ENCODE results near the gene TGFBI. TPM values are rescaled to one million over a fixed set of nuclear protein-coding genes. Genes with fewer than 3 reads are reported as not detected.
"Not testable (repeated sequence)": the region's sequence is repeated elsewhere in the genome, so short reads cannot be mapped to it uniquely, and the experiment has no call there.

TGFBI gene
- total and polyA plus RNA-seq, 9 donors, result 164 to 351 (median 213) TPM

- no peak for DNase-seq
- Histone ChIP-seq H3K27ac (ENCODE audit: low read length) (no peak overlapping the region), H3K9me3 (replicated peaks; ENCODE audit: control insufficient read depth, low read depth, low read length) (peaks cover 3% of the 10 kb centered on the region), H3K36me3 (ENCODE audit: control insufficient read depth, insufficient read depth, low read length) (peaks cover 27% of the 10 kb centered on the region), H3K27me3 (ENCODE audit: control insufficient read depth, insufficient read depth, low read length) (no peaks in the 10 kb centered on the region), H3K4me3 (ENCODE audit: low read length) (no peak overlapping the region), H3K4me1 (ENCODE audit: control insufficient read depth, insufficient read depth, low read length) (peaks cover 45% of the 10 kb centered on the region)
- 61% methylated on average over 3 of the region's 4 CpGs for WGBS (ENCODE audit: insufficient coverage)
Measured at GRCh38 chr5:136040746-136041415, 12.1 kb downstream of the TGFBI start.

- Histone ChIP-seq H3K27ac (ENCODE audit: low read length) (no peak overlapping the region), H3K9me3 (replicated peaks; ENCODE audit: control insufficient read depth, low read depth, low read length) (peaks cover 3% of the 10 kb centered on the region), H3K27me3 (ENCODE audit: control insufficient read depth, insufficient read depth, low read length) (no peaks in the 10 kb centered on the region), H3K36me3 (ENCODE audit: control insufficient read depth, insufficient read depth, low read length) (peaks cover 35% of the 10 kb centered on the region), H3K4me1 (ENCODE audit: control insufficient read depth, insufficient read depth, low read length) (peaks cover 36% of the 10 kb centered on the region), H3K4me3 (ENCODE audit: low read length) (no peak overlapping the region)
- DNase-seq, result no peak
- no CpG with 5 or more reads among the region's 1 CpG for WGBS (ENCODE audit: insufficient coverage)
Measured at GRCh38 chr5:136042156-136042555, 13.4 kb downstream of the TGFBI start.

- Histone ChIP-seq H3K4me3 (ENCODE audit: low read length) (no peak overlapping the region), H3K36me3 (ENCODE audit: control insufficient read depth, insufficient read depth, low read length) (peaks cover 40% of the 10 kb centered on the region), H3K27ac (ENCODE audit: low read length) (no peak overlapping the region), H3K9me3 (replicated peaks; ENCODE audit: control insufficient read depth, low read depth, low read length) (peaks cover 3% of the 10 kb centered on the region), H3K4me1 (ENCODE audit: control insufficient read depth, insufficient read depth, low read length) (peaks cover 31% of the 10 kb centered on the region), H3K27me3 (ENCODE audit: control insufficient read depth, insufficient read depth, low read length) (no peaks in the 10 kb centered on the region)
- peak; percentile 56 for DNase-seq
- WGBS (ENCODE audit: insufficient coverage), result 16% methylated on average over 4 of the region's 6 CpGs
Measured at GRCh38 chr5:136042665-136043121, 13.9 kb downstream of the TGFBI start.

GRCh38 chr5:136043551-136043950 is 14.8 kb downstream of the TGFBI start:
- peaks cover 28% of the 10 kb centered on the region for H3K4me1 ChIP-seq (ENCODE audit: control insufficient read depth, insufficient read depth, low read length)
- H3K4me3 ChIP-seq (ENCODE audit: low read length), result no peak overlapping the region
- peaks cover 49% of the 10 kb centered on the region for H3K36me3 ChIP-seq (ENCODE audit: control insufficient read depth, insufficient read depth, low read length)
- H3K9me3 ChIP-seq (replicated peaks; ENCODE audit: control insufficient read depth, low read depth, low read length), result peaks cover 3% of the 10 kb centered on the region
- H3K27me3 ChIP-seq (ENCODE audit: control insufficient read depth, insufficient read depth, low read length), result no peaks in the 10 kb centered on the region
- no peak for DNase-seq
- no peak overlapping the region for H3K27ac ChIP-seq (ENCODE audit: low read length)
- no CpG with 5 or more reads among the region's 2 CpGs for WGBS (ENCODE audit: insufficient coverage)

GRCh38 chr5:136043968-136044610 is 15.3 kb downstream of the TGFBI start:
- Histone ChIP-seq H3K27me3 (ENCODE audit: control insufficient read depth, insufficient read depth, low read length) (no peaks in the 10 kb centered on the region), H3K9me3 (replicated peaks; ENCODE audit: control insufficient read depth, low read depth, low read length) (no peaks in the 10 kb centered on the region), H3K4me1 (ENCODE audit: control insufficient read depth, insufficient read depth, low read length) (peaks cover 28% of the 10 kb centered on the region), H3K27ac (ENCODE audit: low read length) (no peak overlapping the region), H3K4me3 (ENCODE audit: low read length) (no peak overlapping the region), H3K36me3 (ENCODE audit: control insufficient read depth, insufficient read depth, low read length) (peaks cover 54% of the 10 kb centered on the region)
- DNase-seq, result no peak
- 84% methylated on average over 8 of the region's 8 CpGs for whole genome bisulfite sequencing (ENCODE audit: insufficient coverage)

GRCh38 chr5:136045026-136045425 is 16.2 kb downstream of the TGFBI start:
- H3K9me3 ChIP-seq (replicated peaks; ENCODE audit: control insufficient read depth, low read depth, low read length); H3K27me3 ChIP-seq (ENCODE audit: control insufficient read depth, insufficient read depth, low read length); DNase-seq; H3K4me3 ChIP-seq (ENCODE audit: low read length); H3K27ac ChIP-seq (ENCODE audit: low read length): not testable (repeated sequence)
- 90% methylated on average over 5 of the region's 8 CpGs for WGBS (ENCODE audit: insufficient coverage)
- H3K36me3 ChIP-seq (ENCODE audit: control insufficient read depth, insufficient read depth, low read length), result peaks cover 52% of the 10 kb centered on the region
- peaks cover 23% of the 10 kb centered on the region for H3K4me1 ChIP-seq (ENCODE audit: control insufficient read depth, insufficient read depth, low read length)

- 76% methylated on average over 7 of the region's 12 CpGs for WGBS (ENCODE audit: insufficient coverage)
- Histone ChIP-seq H3K36me3 (ENCODE audit: control insufficient read depth, insufficient read depth, low read length) (peaks cover 45% of the 10 kb centered on the region), H3K27me3 (ENCODE audit: control insufficient read depth, insufficient read depth, low read length) (no peaks in the 10 kb centered on the region), H3K4me3 (ENCODE audit: low read length) (no peak overlapping the region), H3K9me3 (replicated peaks; ENCODE audit: control insufficient read depth, low read depth, low read length) (no peaks in the 10 kb centered on the region), H3K4me1 (ENCODE audit: control insufficient read depth, insufficient read depth, low read length) (peaks cover 12% of the 10 kb centered on the region), H3K27ac (ENCODE audit: low read length) (no peak overlapping the region)
- DNase-seq, result no peak
Measured at GRCh38 chr5:136046246-136046645, 17.5 kb downstream of the TGFBI start.

GRCh38 chr5:136047858-136048257 is 19.1 kb downstream of the TGFBI start:
- Histone ChIP-seq H3K27ac (ENCODE audit: low read length) (no peak overlapping the region), H3K36me3 (ENCODE audit: control insufficient read depth, insufficient read depth, low read length) (peaks cover 57% of the 10 kb centered on the region), H3K4me1 (ENCODE audit: control insufficient read depth, insufficient read depth, low read length) (peaks cover 6% of the 10 kb centered on the region), H3K4me3 (ENCODE audit: low read length) (no peak overlapping the region), H3K9me3 (replicated peaks; ENCODE audit: control insufficient read depth, low read depth, low read length) (no peaks in the 10 kb centered on the region), H3K27me3 (ENCODE audit: control insufficient read depth, insufficient read depth, low read length) (no peaks in the 10 kb centered on the region)
- WGBS (ENCODE audit: insufficient coverage), result 83% methylated on average over 6 of the region's 8 CpGs
- peak; percentile 75 for DNase-seq

GRCh38 chr5:136048966-136049365 is 20.2 kb downstream of the TGFBI start:
- Histone ChIP-seq H3K36me3 (ENCODE audit: control insufficient read depth, insufficient read depth, low read length) (peaks cover 55% of the 10 kb centered on the region), H3K27me3 (ENCODE audit: control insufficient read depth, insufficient read depth, low read length) (no peaks in the 10 kb centered on the region), H3K9me3 (replicated peaks; ENCODE audit: control insufficient read depth, low read depth, low read length) (no peaks in the 10 kb centered on the region), H3K4me3 (ENCODE audit: low read length) (no peak overlapping the region), H3K4me1 (ENCODE audit: control insufficient read depth, insufficient read depth, low read length) (peaks cover 14% of the 10 kb centered on the region), H3K27ac (ENCODE audit: low read length) (no peak overlapping the region)
- DNase-seq, result no peak
- 84% methylated on average over 5 of the region's 6 CpGs for WGBS (ENCODE audit: insufficient coverage)

GRCh38 chr5:136051486-136052220 is 22.9 kb downstream of the TGFBI start:
- no peaks in the 10 kb centered on the region for H3K9me3 ChIP-seq (replicated peaks; ENCODE audit: control insufficient read depth, low read depth, low read length)
- no peak for DNase-seq
- WGBS (ENCODE audit: insufficient coverage), result 79% methylated on average over 4 of the region's 12 CpGs
- H3K27ac ChIP-seq (ENCODE audit: low read length), result no peak overlapping the region
- peaks cover 51% of the 10 kb centered on the region for H3K36me3 ChIP-seq (ENCODE audit: control insufficient read depth, insufficient read depth, low read length)
- H3K4me1 ChIP-seq (ENCODE audit: control insufficient read depth, insufficient read depth, low read length), result peaks cover 33% of the 10 kb centered on the region
- no peak overlapping the region for H3K4me3 ChIP-seq (ENCODE audit: low read length)
- H3K27me3 ChIP-seq (ENCODE audit: control insufficient read depth, insufficient read depth, low read length), result no peaks in the 10 kb centered on the region
